Activated naive CD8-positive, alpha-beta T cell treated with anti-CD3 and anti-CD28 coated beads, Interleukin-2, amount 10 ng/mL, durations not matched to agents 7 days and 5 days (primary cell): ENCODE results near the gene GCFC2. TPM values are rescaled to one million over a fixed set of nuclear protein-coding genes. Genes with fewer than 3 reads are reported as not detected.

Source experiments
- total RNA-seq, 2 experiments: library from RNA; stranded (reverse); gene quantifications; one replicate each; pipeline ENCODE4 v1.2.3, GENCODE V29; 2021

The GCFC2 gene
- total RNA-seq, 2 experiments from 2014 or later: 20.0 to 23.9 TPM

Other genes with a start within 250 kb of the GCFC2 start
- gene EVA1A, start 150.0 kb downstream of the GCFC2 start, total RNA-seq: not detected
- gene MRPL19, start 64.1 kb downstream of the GCFC2 start, total RNA-seq: 10 to 100 TPM; 34.0 to 37.1 TPM